SK-N-SH (cell line): Measurements from ENCODE around the gene LSM2.

Source experiments
- CHD2 ChIP-seq: fragments of 150-350 bp; IDR thresholded peaks from 2 replicates; pipeline ENCODE4 v1.6.1; 2018; ENCODE audit warnings: low read length; ENCODE audit not compliant: partially characterized antibody
- CTCF ChIP-seq: fragments of 200-600 bp; sonication (generic); IDR thresholded peaks from 2 replicates; pipeline ENCODE4 v1.6.1; 2017; ENCODE audit warnings: antibody characterized with exemption, mild to moderate bottlenecking, moderate library complexity
- EZH2phosphoT487 ChIP-seq: fragments of 200-600 bp; sonication (generic); IDR thresholded peaks from 2 replicates; pipeline ENCODE4 v1.6.1; 2017; ENCODE audit warnings: low read depth, mixed run types, mild to moderate bottlenecking, antibody characterized with exemption, moderate library complexity, borderline replicate concordance
- FOXM1 ChIP-seq: IDR thresholded peaks from 2 replicates; pipeline ENCODE4 v1.4.0; 2012; ENCODE audit warnings: low read depth, mild to moderate bottlenecking
- NRF1 ChIP-seq: IDR thresholded peaks from 2 replicates; pipeline ENCODE4 v1.6.1; 2012; ENCODE audit warnings: low read depth, mild to moderate bottlenecking, low read length
- REST ChIP-seq: IDR thresholded peaks from 2 replicates; pipeline ENCODE4 v1.6.1; 2012; ENCODE audit warnings: mild to moderate bottlenecking, low read depth, low read length, moderate library complexity
- RXRA ChIP-seq: IDR thresholded peaks from 2 replicates; pipeline ENCODE4 v1.4.0; 2012; ENCODE audit warnings: low read depth, mild to moderate bottlenecking, borderline replicate concordance
- TEAD4 ChIP-seq: IDR thresholded peaks from 2 replicates; pipeline ENCODE4 v1.4.0; 2012; ENCODE audit warnings: mild to moderate bottlenecking, borderline replicate concordance; ENCODE audit not compliant: insufficient read depth
- TF ChIP-seq, protein P1 (sequence below): IDR thresholded peaks from 2 replicates; pipeline ENCODE4 v1.4.0; 2012; ENCODE audit warnings: low read depth
- TF ChIP-seq, protein P2 (sequence below): IDR thresholded peaks from 2 replicates; pipeline ENCODE4 v1.4.0; 2012; ENCODE audit warnings: low read depth, borderline replicate concordance

GRCh38 chr6:31794294-31794865 lies 12.4 kb downstream of the LSM2 start:
- TF ChIP-seq, protein P1, sequence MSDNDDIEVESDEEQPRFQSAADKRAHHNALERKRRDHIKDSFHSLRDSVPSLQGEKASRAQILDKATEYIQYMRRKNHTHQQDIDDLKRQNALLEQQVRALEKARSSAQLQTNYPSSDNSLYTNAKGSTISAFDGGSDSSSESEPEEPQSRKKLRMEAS = no peak
- TF ChIP-seq CTCF (no peak), CHD2 (no peak), REST (no peak), EZH2phosphoT487 (no peak), FOXM1 (no peak), NRF1 (no peak), RXRA (no peak), TEAD4 (no peak)
- TF ChIP-seq, protein P2, sequence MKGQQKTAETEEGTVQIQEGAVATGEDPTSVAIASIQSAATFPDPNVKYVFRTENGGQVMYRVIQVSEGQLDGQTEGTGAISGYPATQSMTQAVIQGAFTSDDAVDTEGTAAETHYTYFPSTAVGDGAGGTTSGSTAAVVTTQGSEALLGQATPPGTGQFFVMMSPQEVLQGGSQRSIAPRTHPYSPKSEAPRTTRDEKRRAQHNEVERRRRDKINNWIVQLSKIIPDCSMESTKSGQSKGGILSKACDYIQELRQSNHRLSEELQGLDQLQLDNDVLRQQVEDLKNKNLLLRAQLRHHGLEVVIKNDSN = no peak
